H1 (cell line): ENCODE data around the gene CAST. TPM values are rescaled to one million over a fixed set of nuclear protein-coding genes. Genes with fewer than 3 reads are reported as not detected.

Experiments
- CTCF ChIA-PET: fragments of 300-600 bp; sonication (Branson Sonifier 250); formaldehyde crosslinking; loops from one replicate; lab custom pipeline; 2021; ENCODE audit not compliant: partially characterized antibody; lab: Charles Lee
- POLR2A ChIA-PET: fragments of 300-600 bp; sonication (Branson Sonifier 250); formaldehyde crosslinking; loops from one replicate; lab custom pipeline; 2021; ENCODE audit warnings: inconsistent platforms; ENCODE audit not compliant: partially characterized antibody; lab: Charles Lee
- DNase-seq, 2 experiments: peaks; one replicate each; pipeline versions ENCODE4 v3.0.0 to v3.0.0-alpha.2; 2010 to 2022; ENCODE audit warnings: low spot score in 2 of 2, low read depth in 1 of 2, mixed read lengths in 1 of 2
- FAIRE-seq: peaks from 2 replicates; lab custom pipeline; 2011; peaks lifted over from hg19 to GRCh38; lab: Jason Lieb, UNC
- H2AFZ ChIP-seq: 2 replicates; pipeline ENCODE4 v1.8.1; 2012; ENCODE audit warnings: low read length, inconsistent platforms
- H2AK5ac ChIP-seq: 2 replicates; pipeline ENCODE4 v1.6.1; 2013; ENCODE audit warnings: low read depth, low read length
- H2BK120ac ChIP-seq: replicated peaks from 2 replicates; pipeline ENCODE3; 2013; ENCODE audit warnings: low read depth, low read length, inconsistent platforms
- H2BK12ac ChIP-seq: 2 replicates; pipeline ENCODE4 v1.6.1; 2013; ENCODE audit warnings: low read depth, low read length
- H2BK15ac ChIP-seq: 2 replicates; pipeline ENCODE4 v1.6.1; 2013; ENCODE audit warnings: low read length
- H2BK20ac ChIP-seq: 2 replicates; pipeline ENCODE4 v1.6.1; 2013; ENCODE audit warnings: low read length
- H2BK5ac ChIP-seq: 2 replicates; pipeline ENCODE4 v1.6.1; 2013; ENCODE audit warnings: low read depth, low read length
- H3K14ac ChIP-seq: 2 replicates; pipeline ENCODE4 v1.6.1; 2013; ENCODE audit warnings: inconsistent platforms; ENCODE audit not compliant: insufficient read length
- H3K18ac ChIP-seq: 2 replicates; pipeline ENCODE4 v1.6.1; 2013; ENCODE audit warnings: low read length; ENCODE audit errors: extremely low read depth
- H3K23ac ChIP-seq: 2 replicates; pipeline ENCODE4 v1.6.1; 2013; ENCODE audit warnings: inconsistent platforms; ENCODE audit not compliant: insufficient read length
- H3K23me2 ChIP-seq: 2 replicates; pipeline ENCODE4 v1.6.1; 2013; ENCODE audit warnings: low read depth, low read length
- H3K27ac ChIP-seq: 2 replicates; pipeline ENCODE4 v1.6.1; 2011; ENCODE audit warnings: low read depth, low read length, inconsistent platforms
- H3K27me3 ChIP-seq, 4 experiments: replicated peaks in 1 of 4; 1 replicate in 1 of 4; 2 replicates in 3 of 4; pipeline versions ENCODE4 v1.6.1 to v1.8.1; 2011 to 2013; ENCODE audit warnings: low read length in 3 of 4, mild to moderate bottlenecking in 3 of 4, inconsistent platforms in 2 of 4, mixed read lengths in 2 of 4, moderate library complexity in 1 of 4; ENCODE audit not compliant: control insufficient read depth in 3 of 4, insufficient read depth in 3 of 4; ENCODE audit errors: extremely low read depth in 1 of 4
- H3K36me3 ChIP-seq, 4 experiments: 2 replicates each; pipeline versions ENCODE4 v1.6.1 to v1.8.1; 2011 to 2013; ENCODE audit warnings: mild to moderate bottlenecking in 4 of 4, low read length in 3 of 4, moderate library complexity in 2 of 4, control low read depth in 1 of 4, inconsistent platforms in 1 of 4; ENCODE audit not compliant: insufficient read depth in 4 of 4, control insufficient read depth in 2 of 4
- H3K4ac ChIP-seq: replicated peaks from 2 replicates; pipeline ENCODE3; 2013; ENCODE audit warnings: low read length, low read depth, mixed read lengths, inconsistent platforms; ENCODE audit not compliant: insufficient read length
- H3K4me1 ChIP-seq, 4 experiments: replicated peaks in 1 of 4; 1 replicate in 1 of 4; 2 replicates in 3 of 4; pipeline versions ENCODE4 v1.6.1 to v1.8.1; 2011 to 2013; ENCODE audit warnings: low read length in 3 of 4, inconsistent platforms in 2 of 4, mixed read lengths in 1 of 4; ENCODE audit not compliant: insufficient read depth in 4 of 4, control insufficient read depth in 3 of 4
- H3K4me2 ChIP-seq, 2 experiments: 2 replicates each; pipeline versions ENCODE4 v1.6.1 to v1.8.1; 2011 to 2013; ENCODE audit warnings: low read depth in 2 of 2, low read length in 2 of 2, control low read depth in 1 of 2, inconsistent platforms in 1 of 2, mild to moderate bottlenecking in 1 of 2; ENCODE audit not compliant: insufficient read depth in 1 of 2
- H3K4me3 ChIP-seq, 4 experiments: fragments of 200-600, 300-600 bp in 1 of 4; sonication (generic), shearing (Covaris generic), sonication (Bioruptor Twin) in 1 of 4; 2 replicates each; pipeline versions ENCODE4 v1.5.1 to v1.8.1; 2011 to 2016; ENCODE audit warnings: low read length in 4 of 4, low read depth in 3 of 4, control low read depth in 2 of 4, inconsistent platforms in 2 of 4, mild to moderate bottlenecking in 2 of 4, mixed read lengths in 1 of 4, moderate library complexity in 1 of 4; ENCODE audit not compliant: insufficient read depth in 2 of 4; ENCODE audit errors: extremely low read depth in 1 of 4
- H3K56ac ChIP-seq: replicated peaks from 2 replicates; pipeline ENCODE3; 2013; ENCODE audit warnings: low read depth, mild to moderate bottlenecking, mixed read lengths, low read length, inconsistent platforms; ENCODE audit not compliant: insufficient read length
- H3K79me1 ChIP-seq: 2 replicates; pipeline ENCODE4 v1.6.1; 2013; ENCODE audit warnings: low read depth, low read length, control low read depth
- H3K79me2 ChIP-seq, 2 experiments: 2 replicates each; pipeline versions ENCODE4 v1.6.1 to v1.8.1; 2012 to 2013; ENCODE audit warnings: low read length in 2 of 2, mild to moderate bottlenecking in 2 of 2, inconsistent platforms in 1 of 2; ENCODE audit not compliant: insufficient read depth in 2 of 2, control insufficient read depth in 1 of 2
- H3K9ac ChIP-seq, 4 experiments: replicated peaks in 1 of 4; 1 replicate in 1 of 4; 2 replicates in 3 of 4; pipeline versions ENCODE4 v1.6.1 to v1.8.1; 2011 to 2013; ENCODE audit warnings: low read depth in 3 of 4, low read length in 3 of 4, control low read depth in 2 of 4, mild to moderate bottlenecking in 2 of 4, moderate library complexity in 2 of 4, inconsistent platforms in 1 of 4; ENCODE audit errors: extremely low read depth in 1 of 4
- H3K9me3 ChIP-seq, 2 experiments: 2 replicates each; pipeline versions ENCODE4 v1.6.1 to v1.8.1; 2012 to 2013; ENCODE audit warnings: mild to moderate bottlenecking in 2 of 2, moderate library complexity in 2 of 2, control low read depth in 1 of 2, inconsistent platforms in 1 of 2, low read depth in 1 of 2, low read length in 1 of 2, mixed read lengths in 1 of 2; ENCODE audit not compliant: insufficient read depth in 2 of 2
- H4K20me1 ChIP-seq, 2 experiments: replicated peaks in 1 of 2; 2 replicates each; pipeline versions ENCODE3 to v1.8.1; 2011 to 2013; ENCODE audit warnings: inconsistent platforms in 2 of 2, low read length in 2 of 2, mild to moderate bottlenecking in 1 of 2; ENCODE audit not compliant: insufficient read depth in 2 of 2, control insufficient read depth in 1 of 2
- H4K5ac ChIP-seq: 2 replicates; pipeline ENCODE4 v1.6.1; 2013; ENCODE audit warnings: low read length, low read depth, mixed read lengths, inconsistent platforms; ENCODE audit not compliant: insufficient read length
- H4K8ac ChIP-seq: 2 replicates; pipeline ENCODE4 v1.8.0; 2013; ENCODE audit warnings: mild to moderate bottlenecking, moderate library complexity, low read length, inconsistent platforms; ENCODE audit not compliant: insufficient read depth; ENCODE audit errors: extremely low read depth
- H4K91ac ChIP-seq: replicated peaks from 2 replicates; pipeline ENCODE3; 2013; ENCODE audit warnings: low read length, mixed read lengths, inconsistent platforms; ENCODE audit not compliant: insufficient read length
- TAF7 ChIP-seq: optimal IDR thresholded peaks from 2 replicates; pipeline ENCODE3; 2011; ENCODE audit warnings: low read depth, mild to moderate bottlenecking, inconsistent platforms, low read length, moderate library complexity, borderline replicate concordance
- WGBS, 2 experiments: shearing (Covaris generic) in 1 of 2; methylation state at CpG; one replicate each; pipeline versions ENCODE4 v1.1.6 to v1.1.7; 2013 to 2015; ENCODE audit warnings: low lambda C conversion rate in 2 of 2, mixed read lengths in 2 of 2, inconsistent platforms in 1 of 2, low coverage in 1 of 2, missing lambda C conversion rate in 1 of 2; ENCODE audit not compliant: insufficient replicate concordance in 2 of 2, insufficient coverage in 1 of 2, insufficient read length in 1 of 2; ENCODE audit errors: extremely low coverage in 1 of 2, missing lambda C conversion rate in 1 of 2; 5-methylcytosine and 5-hydroxymethylcytosine counted together
- polyA plus RNA-seq, 7 experiments: library from polyadenylated mRNA; depleted of rRNA in 3 of 7; stranded (reverse) in 5 of 7; unstranded in 2 of 7; fragments of >200 nt in 5 of 7; fragments of 200-250 nt in 2 of 7; gene quantifications; 1 replicate in 5 of 7; 2 replicates in 1 of 7; 4 replicates in 1 of 7; pipeline versions ENCODE4 v1.2.1 to v1.2.3, GENCODE V29; 2011 to 2013; ENCODE audit warnings: missing spikeins in 2 of 7, mixed read lengths in 2 of 7
- total RNA-seq: library from RNA; stranded (reverse); fragmentation: NEBNext Ultra II Directional; extraction: Animal tissue kit (Norgen Biotek cat#: 25700); gene quantifications from 2 replicates; pipeline ENCODE4 v1.2.1, GENCODE V29; 2021

CAST gene
- total and polyA plus RNA-seq, 2 of the 8 experiments (the other 6 are each of a cell fraction or from before 2014, with no cell fraction given), result 9.0 to 48.2 TPM

- Histone ChIP-seq H4K8ac (no peak overlapping the region), H3K4me3 (no peak overlapping the region), H3K9ac (no peak overlapping the region), H3K4me2 (no peak overlapping the region), H3K9me3 (no peaks in the 10 kb centered on the region), H3K18ac (no peak overlapping the region)
- no peak for DNase-seq
- 92% methylated on average over 6 of the region's 6 CpGs; no CpG with 5 or more reads in 1 of the 2 experiments for WGBS, 2 experiments
- POLR2A ChIA-PET, result no interaction called here
- TF ChIP-seq TAF7, result no peak
- TF ChIP-seq, all 59 proteins: peak for 0
- Histone ChIP-seq H4K20me1 (no peaks in the 10 kb centered on the region), H3K23ac (no peak overlapping the region), H2AFZ (no peak overlapping the region), H2BK12ac (no peak overlapping the region), H2BK120ac (no peak overlapping the region), H2BK15ac (no peak overlapping the region), H2BK20ac (no peak overlapping the region), H3K14ac (no peak overlapping the region), H2AK5ac (no peak overlapping the region), H4K91ac (no peak overlapping the region), H3K27ac (no peak overlapping the region), H3K79me2 (no peaks in the 10 kb centered on the region), H4K5ac (no peak overlapping the region), H3K4ac (no peak overlapping the region), H2BK5ac (no peak overlapping the region), H3K23me2 (no peaks in the 10 kb centered on the region), H3K56ac (no peak overlapping the region), H3K36me3 (no peaks in the 10 kb centered on the region; a peak in 2 of 8 replicates), H3K4me1 (peaks cover 0 to 10% (median 8%) of the 10 kb centered on the region in 4 experiments; a peak in 4 of 7 replicates), H3K27me3 (no peaks in the 10 kb centered on the region), H3K79me1 (no peaks in the 10 kb centered on the region)
- no peak for FAIRE-seq
- CTCF ChIA-PET, result interaction anchor here (0.6 to 3.3 kb wide), 7 partner anchors 10 to 386 kb away, joined by 3 to 17 read pairs (median 4); no protein-coding TSS in a partner anchor
Measured at GRCh38 chr5:96730586-96730985, 68.4 kb downstream of the CAST start.
